ENCODE data around the gene STAT5B. TPM values are rescaled to one million over a fixed set of nuclear protein-coding genes. Genes with fewer than 3 reads are reported as not detected.
"Not testable (repeated sequence)": the region's sequence is repeated elsewhere in the genome, so short reads cannot be mapped to it uniquely, and the experiment has no call there.

STAT5B gene
- total and polyA plus RNA-seq, 2 of the 8 experiments (the other 6 are each of a cell fraction or from before 2014, with no cell fraction given): 35.3 to 52.6 TPM

- TF ChIP-seq SRF (IDR thresholded peaks at IDR 0.05; ENCODE audit: low read depth, low read length): no peak
- TF ChIP-seq MAX (IDR thresholded peaks at IDR 0.05): no peak
- no peak for TF ChIP-seq GTF2F1 (IDR thresholded peaks at IDR 0.05; ENCODE audit: borderline replicate concordance, low read depth, low read length)
- TF ChIP-seq HDAC6 (IDR thresholded peaks at IDR 0.05; ENCODE audit: low read depth, low read length): no peak
Measured at GRCh38 chr17:42246515-42246914, 29.7 kb downstream of the STAT5B start (continued).

- H3K4me3 ChIP-seq (ENCODE audit: extremely low read depth in 1 of 4, insufficient read depth in 2 of 4, low read depth in 3 of 4, low read length in 4 of 4); H3K4ac ChIP-seq (replicated peaks; ENCODE audit: insufficient read length, low read depth, low read length); H2BK20ac ChIP-seq (ENCODE audit: low read length); FAIRE-seq; H4K8ac ChIP-seq (ENCODE audit: extremely low read depth, insufficient read depth, low read length); H3K4me2 ChIP-seq (ENCODE audit: insufficient read depth in 1 of 2, low read depth in 2 of 2, low read length in 2 of 2); H2BK120ac ChIP-seq (replicated peaks; ENCODE audit: low read depth, low read length); H3K9ac ChIP-seq (replicated peaks in 1 of 4; ENCODE audit: extremely low read depth in 1 of 4, low read depth in 3 of 4, low read length in 3 of 4); H3K36me3 ChIP-seq (ENCODE audit: control insufficient read depth in 2 of 4, insufficient read depth in 4 of 4, low read length in 3 of 4); H3K27ac ChIP-seq (ENCODE audit: low read depth, low read length); H3K27me3 ChIP-seq (replicated peaks in 1 of 4; ENCODE audit: control insufficient read depth in 3 of 4, extremely low read depth in 1 of 4, insufficient read depth in 3 of 4, low read length in 3 of 4); H2BK5ac ChIP-seq (ENCODE audit: low read depth, low read length); H3K23me2 ChIP-seq (ENCODE audit: low read depth, low read length); H3K14ac ChIP-seq (ENCODE audit: insufficient read length); H3K18ac ChIP-seq (ENCODE audit: extremely low read depth, low read length); H3K4me1 ChIP-seq (replicated peaks in 1 of 4; ENCODE audit: control insufficient read depth in 3 of 4, insufficient read depth in 4 of 4, low read length in 3 of 4); H2BK12ac ChIP-seq (ENCODE audit: low read depth, low read length); H3K23ac ChIP-seq (ENCODE audit: insufficient read length); H2AK5ac ChIP-seq (ENCODE audit: low read depth, low read length); H4K20me1 ChIP-seq (replicated peaks in 1 of 2; ENCODE audit: control insufficient read depth in 1 of 2, insufficient read depth in 2 of 2, low read length in 2 of 2); H3K9me3 ChIP-seq (ENCODE audit: insufficient read depth in 2 of 2, low read depth in 1 of 2, low read length in 1 of 2); H3K79me1 ChIP-seq (ENCODE audit: low read depth, low read length); DNase-seq (ENCODE audit: low read depth in 1 of 2, low spot score in 2 of 2); H2BK15ac ChIP-seq (ENCODE audit: low read length); H3K56ac ChIP-seq (replicated peaks; ENCODE audit: insufficient read length, low read depth, low read length); H2AFZ ChIP-seq (ENCODE audit: low read length); POLR2A ChIA-PET (ENCODE audit: partially characterized antibody); H4K91ac ChIP-seq (replicated peaks; ENCODE audit: insufficient read length, low read length); H4K5ac ChIP-seq (ENCODE audit: insufficient read length, low read depth, low read length): not testable (repeated sequence)
- WGBS, 2 experiments (ENCODE audit: extremely low coverage in 1 of 2, insufficient coverage in 1 of 2, insufficient read length in 1 of 2, insufficient replicate concordance in 2 of 2, low coverage in 1 of 2, low lambda C conversion rate in 2 of 2, missing lambda C conversion rate in 1 of 2): 95% methylated on average over 11 of the region's 11 CpGs; no CpG with 5 or more reads in 1 of the 2 experiments
- H3K79me2 ChIP-seq (ENCODE audit: control insufficient read depth in 1 of 2, insufficient read depth in 2 of 2, low read length in 2 of 2): peaks cover 0 to 48% of the 10 kb centered on the region in 2 experiments; a peak in 2 of 4 replicates
- CTCF ChIA-PET (ENCODE audit: partially characterized antibody): interaction anchor here (3.0 kb wide), 1 partner anchor 22 kb away, joined by 13 read pairs; no protein-coding TSS in a partner anchor
Measured at GRCh38 chr17:42245183-42245582, 31.0 kb downstream of the STAT5B start.

Measured in H1 (cell line).